GM18868 (cell line): ENCODE measurements around the gene CCBE1.

Source experiments
- ATAC-seq: cut with Tn5 transposase; IDR thresholded peaks from one replicate; pipeline ENCODE4 v1.9.1; 2021; ENCODE audit warnings: mild to moderate bottlenecking, moderate library complexity; ENCODE audit not compliant: unreplicated experiment

CCBE1 gene

GRCh38 chr18:59576541-59577385, 120.5 kb downstream of the CCBE1 start:
- ATAC-seq, result no peak

GRCh38 chr18:59575995-59576394, 121.2 kb downstream of the CCBE1 start:
- ATAC-seq, result no peak

GRCh38 chr18:59573962-59574361, 123.3 kb downstream of the CCBE1 start:
- no peak for ATAC-seq

- ATAC-seq, result no peak
Measured at GRCh38 chr18:59571902-59572301, 125.3 kb downstream of the CCBE1 start.

GRCh38 chr18:59570796-59571195, 126.4 kb downstream of the CCBE1 start:
- ATAC-seq, result no peak

GRCh38 chr18:59570101-59570775, 127.0 kb downstream of the CCBE1 start:
- no peak for ATAC-seq

- no peak for ATAC-seq
Measured at GRCh38 chr18:59569390-59569791, 127.8 kb downstream of the CCBE1 start.

GRCh38 chr18:59567431-59567830, 129.8 kb downstream of the CCBE1 start:
- ATAC-seq, result no peak

GRCh38 chr18:59566533-59566971, 130.7 kb downstream of the CCBE1 start:
- no peak for ATAC-seq

- no peak for ATAC-seq
Measured at GRCh38 chr18:59565957-59566356, 131.3 kb downstream of the CCBE1 start.

- ATAC-seq, result no peak
Measured at GRCh38 chr18:59564561-59564960, 132.7 kb downstream of the CCBE1 start.

GRCh38 chr18:59563176-59563785, 133.9 kb downstream of the CCBE1 start:
- ATAC-seq, result no peak

GRCh38 chr18:59562751-59563150, 134.5 kb downstream of the CCBE1 start:
- ATAC-seq, result no peak

GRCh38 chr18:59561612-59562011, 135.6 kb downstream of the CCBE1 start:
- ATAC-seq, result no peak

- ATAC-seq, result no peak
Measured at GRCh38 chr18:59560556-59560955, 136.7 kb downstream of the CCBE1 start.

- ATAC-seq, result no peak
Measured at GRCh38 chr18:59559528-59559927, 137.7 kb downstream of the CCBE1 start.

GRCh38 chr18:59555995-59556659, 141.1 kb downstream of the CCBE1 start:
- no peak for ATAC-seq

GRCh38 chr18:59554796-59555335, 142.4 kb downstream of the CCBE1 start:
- no peak for ATAC-seq

- no peak for ATAC-seq
Measured at GRCh38 chr18:59553273-59553870, 143.9 kb downstream of the CCBE1 start.

GRCh38 chr18:59551902-59552635, 145.2 kb downstream of the CCBE1 start:
- ATAC-seq, result no peak
